T-helper 9 cell (primary cell): ENCODE measurements around the gene CSAD.
"Not testable (repeated sequence)": the region's sequence is repeated elsewhere in the genome, so short reads cannot be mapped to it uniquely, and the experiment has no call there.

ENCODE experiments used
- DNase-seq: peaks from one replicate; pipeline ENCODE4 v3.0.0-alpha.2; 2020

The CSAD gene

DNA sequence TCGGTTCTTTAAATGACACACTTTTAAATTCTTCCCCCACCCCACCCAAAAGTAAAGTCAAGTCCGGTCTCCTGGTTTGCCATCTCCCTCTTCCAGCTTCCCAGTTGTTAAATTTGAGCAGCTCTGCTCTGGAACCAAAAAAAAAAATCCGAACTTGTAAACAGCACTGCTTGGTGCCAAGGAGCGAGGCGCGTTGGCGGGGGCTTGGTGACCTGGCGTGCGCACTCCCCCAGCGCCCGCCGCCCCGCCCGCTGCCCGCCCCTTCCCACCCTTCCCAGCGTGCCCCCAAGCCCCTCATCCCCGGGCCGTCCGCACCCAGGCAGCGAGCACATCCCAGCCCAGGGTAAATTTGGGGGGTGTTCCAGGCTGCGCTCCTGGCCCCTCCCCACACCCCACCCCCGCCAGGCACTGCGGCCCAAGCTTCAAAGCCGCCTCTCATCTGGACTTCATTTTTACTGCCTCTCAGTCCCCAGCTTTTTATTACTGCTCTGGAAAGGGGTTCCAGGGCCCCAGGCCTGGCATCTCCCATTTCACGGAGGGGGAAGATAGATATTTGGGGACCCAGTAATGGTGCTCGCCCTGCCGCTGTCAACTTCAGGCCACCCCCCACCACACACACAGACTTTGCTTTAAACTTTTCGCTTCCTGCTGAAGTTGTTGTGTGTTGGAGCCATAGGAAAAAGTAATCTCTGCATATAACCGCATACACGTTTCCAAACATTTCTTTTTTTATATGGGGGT, 38.0 kb upstream of the CSAD start:
- no peak for DNase-seq

DNA sequence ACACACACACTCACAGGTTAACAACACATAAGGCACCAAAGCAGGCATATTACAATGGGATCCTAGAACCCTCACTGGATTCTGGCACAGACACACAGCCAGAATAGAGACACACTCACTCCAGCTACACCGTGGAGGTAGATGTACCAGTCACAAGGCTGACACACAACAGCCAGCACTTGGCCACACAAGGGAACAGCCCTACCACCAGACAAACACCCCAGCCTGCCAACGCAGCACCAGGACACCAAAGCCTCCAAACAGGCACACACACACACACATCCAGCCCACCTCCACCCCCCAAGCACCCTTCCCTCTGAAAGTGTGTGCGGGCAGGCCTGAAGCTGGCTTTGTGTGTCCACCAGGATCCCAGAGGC, 37.2 kb upstream of the CSAD start:
- no peak for DNase-seq

DNA sequence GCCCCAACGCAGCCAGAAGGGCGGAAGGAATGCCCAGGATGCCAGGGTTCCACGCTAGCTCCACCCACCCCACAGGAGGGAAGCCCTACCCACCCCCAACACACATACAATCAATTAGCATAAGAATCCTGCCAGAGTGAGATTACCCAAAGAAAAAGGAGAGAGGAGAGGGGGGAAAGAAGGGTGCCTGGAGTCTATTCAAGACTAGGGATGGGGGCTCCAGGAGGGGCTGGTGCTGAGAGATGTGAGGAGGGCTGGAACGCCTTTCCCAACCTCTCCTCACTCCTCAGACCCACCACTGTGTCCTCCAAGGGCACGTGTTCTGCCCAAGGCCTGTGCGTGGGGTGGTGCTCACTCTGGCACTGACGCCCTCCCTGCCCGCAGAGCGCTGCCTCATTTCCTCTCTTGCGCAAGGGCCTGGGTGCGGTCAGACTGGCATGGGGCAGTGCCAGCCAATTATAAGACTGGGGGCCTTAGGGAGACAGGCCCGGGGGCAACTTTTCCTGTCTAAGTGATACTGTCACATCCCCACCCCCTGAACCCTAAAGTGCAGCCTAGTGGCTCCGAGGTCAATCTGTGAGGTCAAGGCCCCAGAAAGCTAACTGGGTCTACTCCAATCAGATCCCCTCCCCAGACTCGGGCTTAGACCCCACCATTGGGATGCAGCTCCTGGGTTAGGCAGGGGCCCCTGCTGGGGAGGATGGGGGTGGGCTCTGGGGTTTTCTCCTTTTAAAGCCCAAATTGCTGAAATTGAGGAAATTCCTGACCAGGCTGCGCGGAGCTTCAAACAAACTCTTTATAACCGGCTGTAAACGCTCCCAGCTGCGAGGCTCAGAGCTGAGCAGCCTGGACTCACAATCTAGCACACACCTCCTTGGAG, 36.6 kb upstream of the CSAD start:
- peak; percentile 38 for DNase-seq

DNA sequence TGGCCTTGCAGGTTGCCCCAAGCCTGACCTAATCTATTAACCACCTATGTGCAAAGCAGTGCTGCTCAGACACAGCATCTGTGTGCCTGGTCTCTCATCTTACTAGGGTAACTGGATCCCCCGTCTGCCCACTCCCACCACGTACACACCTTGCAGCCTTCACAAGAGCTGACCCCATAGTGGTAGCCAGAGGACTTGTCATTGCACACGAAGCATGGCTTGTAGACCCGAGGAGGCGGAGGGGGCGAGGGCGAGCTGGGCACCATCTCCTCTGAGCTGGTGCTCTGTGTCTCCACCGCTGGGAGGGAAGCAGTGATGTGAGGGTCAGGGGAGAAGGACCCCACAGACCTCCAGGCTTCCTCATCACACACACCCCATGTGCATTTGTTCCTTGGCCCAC, 34.8 kb upstream of the CSAD start:
- no peak for DNase-seq

DNA sequence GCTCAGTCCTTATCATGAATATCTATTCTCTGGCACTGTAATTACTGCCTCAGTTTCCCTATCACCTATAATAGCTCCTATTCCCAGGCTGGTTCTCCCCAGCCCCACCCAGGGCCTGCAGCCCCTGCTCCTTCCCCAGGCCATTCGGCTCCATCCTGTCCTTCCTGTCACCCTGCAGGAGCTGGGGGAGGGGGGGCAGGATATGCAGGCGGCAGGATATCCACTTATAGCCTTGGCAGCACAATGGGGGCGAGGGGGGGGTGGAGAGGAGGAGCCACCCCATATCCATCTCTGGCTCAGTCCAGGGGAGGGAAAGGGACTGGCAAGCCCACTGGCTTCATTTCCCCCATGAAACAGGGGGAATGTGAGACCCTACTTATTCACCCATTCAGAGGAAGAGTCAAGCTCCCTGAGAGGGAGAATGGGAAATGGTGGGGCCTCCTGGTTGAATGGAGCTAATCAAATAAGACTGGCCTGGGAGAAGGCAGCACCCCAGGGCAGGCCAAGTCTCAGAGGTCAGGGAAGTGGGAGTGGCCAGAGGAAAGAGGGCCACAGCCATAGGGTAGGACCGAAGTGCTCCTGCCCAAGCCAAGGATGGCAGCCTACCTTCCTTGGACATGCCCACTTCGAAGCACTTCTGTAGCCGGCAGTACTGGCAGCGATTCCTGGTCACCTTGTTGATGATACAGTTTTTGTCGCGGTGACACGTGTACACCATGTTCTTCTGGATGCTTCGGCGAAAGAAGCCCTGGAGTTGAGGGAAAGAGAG, 34.1 kb upstream of the CSAD start:
- no peak for DNase-seq

DNA sequence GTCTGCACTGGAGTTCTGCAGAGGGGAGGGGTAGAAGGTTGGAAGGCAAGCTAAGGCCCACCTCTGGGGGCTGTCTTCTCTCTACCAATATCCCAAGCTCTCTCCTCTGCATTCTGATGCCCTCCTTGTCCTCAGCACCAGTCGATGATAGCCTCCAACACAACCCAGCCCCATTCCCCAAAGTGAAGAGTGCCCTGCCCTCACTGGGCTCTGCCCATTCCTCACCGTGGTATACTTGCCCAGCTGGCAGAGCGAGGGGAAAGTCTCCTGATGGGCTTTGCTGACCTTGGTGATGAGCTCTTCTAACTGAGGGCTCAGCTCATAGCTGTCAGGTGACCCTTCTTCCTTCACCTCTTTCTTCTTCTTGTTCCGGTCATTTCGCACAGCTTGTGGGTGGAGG, 33.5 kb upstream of the CSAD start:
- DNase-seq = no peak

DNA sequence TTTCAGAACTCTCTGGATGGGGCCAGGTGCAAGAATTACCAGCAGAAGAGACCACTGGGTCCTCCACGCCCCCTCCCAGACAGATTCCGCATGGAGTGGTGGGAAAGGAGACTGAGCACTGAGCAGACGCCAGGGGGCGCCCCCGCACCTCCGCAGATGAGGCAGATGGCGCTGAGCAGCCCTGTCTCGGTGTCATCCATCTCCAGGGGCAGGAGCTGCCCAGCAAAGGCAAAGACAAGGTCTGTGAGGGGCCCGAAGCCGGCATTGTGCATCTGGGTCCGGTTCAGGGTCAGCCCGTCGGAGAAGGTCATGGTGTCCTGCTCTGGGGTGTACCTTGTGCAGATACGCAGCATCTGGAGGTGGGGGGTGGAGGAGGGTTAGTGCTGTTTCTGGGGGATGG, 32.6 kb upstream of the CSAD start:
- peak; percentile 84 for DNase-seq

DNA sequence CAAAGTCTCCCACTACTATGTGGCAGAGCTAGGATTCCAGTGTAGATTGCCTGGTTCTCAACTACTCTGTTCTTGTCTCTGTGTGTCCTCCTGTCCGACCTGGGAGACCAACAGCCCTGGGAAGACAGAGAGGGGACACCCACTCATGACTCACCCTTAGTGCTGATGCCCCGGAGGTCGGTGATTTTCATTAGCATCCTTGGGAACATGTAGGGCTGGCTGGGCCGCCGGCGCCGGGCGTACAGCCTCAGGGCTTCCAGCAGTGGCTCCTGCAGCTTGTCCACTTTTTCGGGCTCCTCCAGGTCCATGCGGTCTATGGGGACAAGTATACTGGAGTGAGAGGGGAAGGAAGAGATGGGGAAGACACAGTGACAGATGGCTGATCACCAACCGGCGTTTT, 32.2 kb upstream of the CSAD start:
- DNase-seq = no peak

DNA sequence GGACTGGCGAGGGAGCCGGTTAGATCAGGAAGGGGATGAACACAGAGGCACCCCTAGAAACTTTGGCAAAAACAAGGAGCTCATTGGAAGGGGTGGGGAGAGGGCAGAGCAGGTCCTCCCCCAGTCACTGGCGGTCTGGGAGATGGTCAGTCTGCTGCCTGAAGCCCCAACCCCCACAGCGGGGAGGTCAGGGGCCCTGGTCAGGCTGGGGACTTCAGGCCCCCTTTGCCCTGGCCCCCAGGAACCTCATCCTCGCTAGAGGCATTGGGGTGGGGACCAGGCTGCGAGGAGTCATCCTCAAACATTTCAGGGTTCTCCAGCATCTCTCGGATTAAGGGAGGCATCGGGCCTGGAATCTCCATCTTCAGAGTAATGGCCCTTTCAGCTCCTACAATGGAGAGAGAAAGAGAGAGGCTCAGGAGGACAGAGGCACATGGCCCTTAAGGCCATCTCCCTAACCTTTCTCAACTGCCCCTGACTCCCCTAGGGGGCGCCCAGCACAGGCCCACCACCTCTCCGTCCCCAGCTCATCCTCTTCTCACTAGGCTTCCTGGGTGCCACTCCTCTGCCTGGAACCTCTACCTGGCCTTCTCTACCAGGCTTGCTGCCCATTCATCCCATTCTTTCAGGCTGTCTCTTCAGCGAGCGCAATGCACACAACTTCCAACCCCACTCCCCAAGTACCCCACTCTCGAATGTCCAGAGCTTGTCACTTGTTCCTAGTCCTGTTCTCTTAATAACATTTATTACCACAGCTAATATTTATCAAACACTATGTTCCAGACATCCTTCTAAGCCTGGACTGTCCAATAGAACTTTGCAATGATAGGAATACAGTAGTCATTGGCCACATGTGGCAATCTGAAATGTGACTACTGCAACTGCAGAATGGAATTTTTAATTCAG, 31.0 kb upstream of the CSAD start:
- no peak for DNase-seq

DNA sequence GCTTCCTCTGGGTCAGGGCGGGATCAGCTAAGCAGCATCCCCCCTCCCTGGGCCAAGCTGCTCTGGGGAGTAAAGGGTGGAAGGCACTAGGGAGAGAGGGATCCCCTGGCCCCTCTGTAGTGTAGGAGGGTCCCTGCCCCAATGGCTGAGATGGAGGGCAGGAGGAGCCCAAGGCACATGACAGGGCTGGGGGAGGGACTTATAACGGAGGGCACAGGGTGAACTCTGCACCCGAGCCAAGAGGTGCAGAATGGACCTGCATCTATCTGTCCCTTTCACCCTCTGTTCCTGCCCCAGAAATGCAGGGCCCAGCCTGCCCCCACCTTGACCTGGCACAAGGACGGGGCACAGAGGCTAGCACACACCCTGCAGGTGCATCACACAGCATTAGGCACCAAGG, 30.1 kb upstream of the CSAD start:
- DNase-seq = no peak

DNA sequence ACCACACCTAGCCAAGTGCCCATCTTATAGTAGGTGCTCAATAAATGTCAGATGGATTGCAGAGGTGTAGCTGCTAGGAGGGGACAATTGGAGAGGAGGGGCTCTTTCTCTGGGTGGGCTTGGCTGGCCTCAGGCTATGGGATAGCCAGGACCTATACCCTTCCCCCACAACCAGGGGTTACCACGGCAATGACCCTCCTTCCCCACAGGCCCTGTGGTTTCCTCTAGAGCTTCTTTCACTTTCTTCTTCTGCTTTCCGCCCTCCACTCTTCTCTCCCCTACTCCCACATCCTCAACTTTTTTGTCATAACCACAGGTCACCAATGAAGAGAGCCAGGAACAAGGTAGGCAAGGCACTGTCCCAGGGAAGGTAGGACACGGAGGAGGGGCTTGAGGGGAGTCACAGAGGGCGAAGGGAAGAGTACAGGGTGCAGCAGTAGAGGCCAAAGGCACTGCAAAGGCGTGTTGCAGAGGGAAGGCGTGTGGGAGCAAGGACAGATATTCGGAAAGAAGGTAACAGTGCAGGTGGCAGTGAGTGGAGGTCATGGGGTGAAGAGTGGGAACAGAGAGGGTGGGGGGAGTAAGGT, 28.2 kb upstream of the CSAD start:
- no peak for DNase-seq

DNA sequence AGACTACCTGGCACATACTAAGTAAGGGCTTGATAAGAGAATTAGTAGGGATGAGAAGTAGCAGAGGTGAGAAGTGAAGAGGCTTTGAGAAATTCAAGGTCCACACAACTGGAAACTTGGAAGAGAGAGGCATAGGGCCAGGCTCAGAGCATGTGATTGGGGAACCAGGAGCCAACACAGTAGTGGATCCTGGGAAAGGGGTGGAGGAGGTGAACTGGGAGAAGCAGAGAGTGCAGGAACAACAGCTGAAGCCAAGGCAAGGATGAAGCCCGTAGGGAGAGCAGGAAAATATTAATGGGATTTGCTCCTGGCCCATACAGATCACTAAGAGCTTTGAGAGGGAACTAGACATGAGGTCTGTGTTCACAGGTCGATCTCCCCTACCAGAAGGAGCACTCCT, 27.7 kb upstream of the CSAD start:
- DNase-seq = no peak

DNA sequence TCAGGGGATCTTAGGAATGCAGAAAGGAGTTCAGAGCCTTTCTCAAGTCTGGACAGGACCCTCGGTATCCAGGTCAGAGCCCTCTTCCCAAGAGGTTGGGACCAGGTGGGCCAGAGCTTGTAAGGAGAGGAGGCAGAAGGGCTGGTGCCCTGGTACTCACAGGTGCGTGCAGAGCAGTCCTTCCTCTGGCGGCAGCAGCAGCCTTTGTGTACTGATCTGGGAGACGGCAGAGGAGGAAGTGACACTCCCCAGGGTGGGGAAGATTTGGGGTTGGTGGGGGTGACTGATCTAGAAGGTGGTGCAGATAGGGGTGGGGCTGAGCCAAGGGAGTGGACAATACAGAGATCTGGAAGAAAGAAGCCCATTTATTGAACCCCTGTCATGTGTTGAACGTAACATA, 26.3 kb upstream of the CSAD start, which contains the start of gene ITGB7:
ITGB7 (minus strand) TSS at position 210 of the 400 bp plus-strand sequence. CDS start 6,808 bp downstream, outside the sequence.
- peak; percentile 52 for DNase-seq

DNA sequence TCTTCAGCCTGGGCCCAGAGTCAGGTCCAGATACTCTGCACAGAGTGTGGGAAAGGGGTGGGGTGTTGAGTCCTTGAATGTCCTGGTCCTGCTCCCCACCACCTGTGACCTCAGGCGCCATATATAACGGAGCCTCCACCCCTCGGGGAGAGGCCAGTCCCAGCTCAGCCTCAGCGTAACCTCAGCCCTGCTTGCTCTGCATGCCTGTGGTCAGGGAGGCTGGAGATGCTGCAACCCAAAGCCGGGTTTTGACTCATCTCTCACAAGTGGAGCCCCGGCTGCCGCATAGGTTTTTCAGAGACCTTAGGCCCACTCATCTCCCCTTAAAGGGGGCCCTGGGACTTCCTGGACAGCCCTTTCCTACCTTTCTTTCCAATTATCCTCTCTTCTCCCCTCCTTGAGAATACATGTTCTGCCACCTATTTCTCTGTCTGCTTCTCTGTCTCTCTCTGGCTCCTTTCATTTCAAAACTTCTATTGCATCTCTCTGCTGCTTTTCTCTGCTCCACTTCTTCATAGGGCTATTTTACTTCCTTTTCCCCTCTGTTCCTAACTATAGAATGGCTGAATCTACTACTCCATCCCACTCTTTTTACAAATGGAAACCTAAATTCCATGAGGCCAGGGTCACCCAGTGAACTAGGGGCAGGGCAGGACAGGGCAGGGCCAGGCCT, 25.2 kb upstream of the CSAD start:
- peak; percentile 39 for DNase-seq

DNA sequence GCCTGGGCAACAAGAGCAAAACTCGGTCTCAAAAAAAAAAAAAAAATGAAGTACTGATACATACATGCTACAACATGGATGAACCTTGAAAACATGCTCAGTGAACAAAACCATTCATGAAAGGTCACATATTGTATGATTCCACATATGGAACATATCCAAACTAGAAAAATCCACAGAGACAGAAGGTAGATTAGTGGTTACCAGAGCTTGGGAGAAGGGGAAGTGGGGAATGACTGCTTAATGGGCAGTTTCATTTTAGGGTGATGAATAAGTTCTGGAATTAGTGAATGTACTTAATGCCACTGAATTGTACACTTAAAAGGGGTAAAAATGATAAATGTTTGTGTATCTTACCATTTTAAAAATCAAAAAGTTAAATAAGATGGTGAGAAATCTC, 23.6 kb upstream of the CSAD start:
- no peak for DNase-seq

DNA sequence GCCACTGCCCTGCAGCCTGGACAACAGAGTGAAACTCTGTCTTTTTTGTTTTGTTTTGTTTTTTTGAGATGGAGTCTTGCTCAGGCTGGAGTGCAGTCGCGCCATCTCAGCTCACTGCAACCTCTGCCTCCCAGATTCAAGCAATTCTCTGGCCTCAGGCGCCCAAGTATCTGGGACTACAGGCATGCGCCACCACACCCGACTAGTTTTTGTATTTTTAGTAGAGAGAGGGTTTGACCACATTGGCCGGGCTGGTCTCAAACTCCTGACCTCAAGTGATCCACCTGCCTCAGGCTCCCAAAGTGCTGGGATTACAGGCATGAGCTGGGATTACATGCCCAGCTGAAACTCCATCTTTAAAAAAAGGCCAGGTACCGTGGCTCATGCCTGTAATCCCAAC, 21.6 kb upstream of the CSAD start:
- DNase-seq = not testable (repeated sequence)

DNA sequence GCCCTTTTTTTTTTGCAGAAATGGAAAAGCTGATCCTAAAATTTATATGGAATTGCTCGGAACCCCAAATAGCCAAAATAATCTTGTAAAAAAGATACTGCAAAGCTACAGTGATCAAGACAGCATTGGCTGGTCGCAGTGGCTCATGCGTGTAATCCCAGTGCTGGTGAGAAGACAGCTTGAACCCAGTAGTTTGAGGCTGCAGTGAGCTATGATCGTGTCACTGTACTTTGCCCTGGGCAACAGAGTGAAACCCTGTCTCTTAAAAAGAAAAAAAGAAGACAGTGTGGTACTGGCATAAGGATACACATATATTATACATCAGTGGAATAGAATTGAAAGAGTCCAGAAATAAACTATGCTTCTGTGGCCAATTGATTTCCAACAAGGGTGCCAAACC, 20.9 kb upstream of the CSAD start:
- DNase-seq = no peak

DNA sequence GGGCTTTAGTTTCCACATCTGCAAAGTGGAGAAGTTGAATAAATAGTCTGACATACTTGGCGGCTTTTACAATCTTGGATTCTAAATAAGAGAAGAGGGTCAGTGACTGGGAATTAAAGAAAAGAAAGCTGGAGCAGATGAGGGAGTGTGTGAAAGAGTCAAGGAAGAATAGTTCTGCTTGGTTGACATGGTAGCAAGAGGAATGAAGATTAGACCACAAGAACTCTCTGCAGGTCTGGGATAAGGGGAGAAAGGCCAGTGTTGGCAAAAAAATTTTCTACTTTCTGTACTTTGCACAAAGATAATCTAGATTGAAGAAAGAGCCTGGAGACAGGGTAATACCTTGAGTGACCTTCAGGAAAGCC, 20.4 kb upstream of the CSAD start:
- DNase-seq = no peak

DNA sequence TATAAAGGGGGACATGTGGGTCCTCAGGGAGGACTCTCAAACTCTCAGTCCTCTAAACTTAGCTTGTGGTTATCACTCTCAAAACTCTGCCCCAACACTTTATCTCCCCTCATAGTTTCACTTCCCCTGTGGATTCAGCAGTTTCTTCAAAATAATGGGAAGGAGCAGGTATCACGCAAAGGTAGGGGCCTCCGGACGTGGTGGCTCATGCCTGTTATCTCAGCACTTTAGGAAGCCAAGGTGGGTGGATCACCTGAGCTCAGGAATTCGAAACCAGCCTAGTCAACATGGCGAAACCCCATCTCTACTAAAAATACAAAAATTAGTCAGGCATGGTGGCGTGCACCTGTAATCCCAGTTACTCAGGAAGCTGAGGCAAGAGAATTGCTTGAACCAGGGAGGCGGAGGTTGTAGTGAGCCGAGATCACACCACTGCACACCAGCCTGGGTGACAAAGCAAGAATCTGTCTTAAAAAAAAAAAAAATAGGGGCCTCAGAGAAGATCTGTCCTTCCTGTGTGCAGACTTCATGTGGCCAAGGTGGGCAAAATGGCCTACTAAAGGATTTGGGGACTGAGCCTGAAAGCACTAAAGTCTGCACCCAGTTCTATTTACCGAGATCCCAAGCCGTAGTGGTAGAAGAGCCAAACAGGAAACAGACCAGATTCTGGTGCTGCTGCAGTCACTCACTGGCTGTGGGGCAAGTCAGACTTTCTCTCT, 19.9 kb upstream of the CSAD start:
- no peak for DNase-seq

DNA sequence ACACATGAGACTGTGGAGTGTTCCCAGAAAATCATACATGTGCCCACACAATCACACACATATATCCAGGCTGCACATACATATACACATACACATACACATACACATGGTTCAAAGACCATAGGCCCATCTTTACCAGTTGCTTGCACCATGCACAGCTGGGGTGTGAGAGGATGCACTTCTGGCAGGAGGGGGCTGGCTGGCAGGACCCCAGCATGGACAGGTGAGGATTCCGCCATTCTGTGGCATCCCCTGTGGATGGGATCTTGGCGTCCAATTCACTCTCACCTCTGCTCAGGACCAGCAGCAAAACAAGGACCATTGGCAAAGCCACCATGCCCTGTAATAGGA, 19.4 kb upstream of the CSAD start:
- DNase-seq = no peak

DNA sequence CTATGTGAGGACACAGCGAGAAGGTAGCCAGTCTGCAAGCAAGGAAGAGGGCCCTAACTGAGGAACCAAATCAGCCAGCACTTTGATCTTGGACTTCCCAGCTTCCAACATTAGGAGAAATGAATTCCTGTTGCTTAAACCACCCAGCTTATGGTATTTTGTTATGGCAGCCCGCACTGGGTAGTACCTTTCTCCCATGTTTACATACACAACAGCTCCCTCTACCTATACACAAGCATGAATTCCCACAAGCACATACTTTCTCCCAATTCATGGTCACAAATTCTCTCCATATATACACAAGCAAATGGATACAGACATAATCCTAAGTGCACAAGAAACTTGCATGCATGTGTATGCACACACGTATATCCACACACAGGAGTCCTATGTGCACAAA, 19.0 kb upstream of the CSAD start:
- DNase-seq = no peak
